ENCODE results near the gene SERPINB1.

SERPINB1 gene

GRCh38 chr6:2791450-2791974 lies 50.2 kb downstream of the SERPINB1 start:
- DNase-seq (ENCODE audit: low spot score): no peak
- no peak overlapping the region for H3K4me3 ChIP-seq
- H3K27ac ChIP-seq: peak overlapping the region; percentile 64 to 88
- TF ChIP-seq, protein P1, sequence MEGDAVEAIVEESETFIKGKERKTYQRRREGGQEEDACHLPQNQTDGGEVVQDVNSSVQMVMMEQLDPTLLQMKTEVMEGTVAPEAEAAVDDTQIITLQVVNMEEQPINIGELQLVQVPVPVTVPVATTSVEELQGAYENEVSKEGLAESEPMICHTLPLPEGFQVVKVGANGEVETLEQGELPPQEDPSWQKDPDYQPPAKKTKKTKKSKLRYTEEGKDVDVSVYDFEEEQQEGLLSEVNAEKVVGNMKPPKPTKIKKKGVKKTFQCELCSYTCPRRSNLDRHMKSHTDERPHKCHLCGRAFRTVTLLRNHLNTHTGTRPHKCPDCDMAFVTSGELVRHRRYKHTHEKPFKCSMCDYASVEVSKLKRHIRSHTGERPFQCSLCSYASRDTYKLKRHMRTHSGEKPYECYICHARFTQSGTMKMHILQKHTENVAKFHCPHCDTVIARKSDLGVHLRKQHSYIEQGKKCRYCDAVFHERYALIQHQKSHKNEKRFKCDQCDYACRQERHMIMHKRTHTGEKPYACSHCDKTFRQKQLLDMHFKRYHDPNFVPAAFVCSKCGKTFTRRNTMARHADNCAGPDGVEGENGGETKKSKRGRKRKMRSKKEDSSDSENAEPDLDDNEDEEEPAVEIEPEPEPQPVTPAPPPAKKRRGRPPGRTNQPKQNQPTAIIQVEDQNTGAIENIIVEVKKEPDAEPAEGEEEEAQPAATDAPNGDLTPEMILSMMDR (IDR thresholded peaks at IDR 0.05): no peak

GRCh38 chr6:2790588-2791449 lies 50.8 kb downstream of the SERPINB1 start:
- TF ChIP-seq, protein P1 (IDR thresholded peaks at IDR 0.05): peak; percentile 63
- H3K27ac ChIP-seq: peak overlapping the region; percentile 80 to 88
- no peak for DNase-seq (ENCODE audit: low spot score)
- H3K4me3 ChIP-seq: peak overlapping the region; percentile 36

DNA sequence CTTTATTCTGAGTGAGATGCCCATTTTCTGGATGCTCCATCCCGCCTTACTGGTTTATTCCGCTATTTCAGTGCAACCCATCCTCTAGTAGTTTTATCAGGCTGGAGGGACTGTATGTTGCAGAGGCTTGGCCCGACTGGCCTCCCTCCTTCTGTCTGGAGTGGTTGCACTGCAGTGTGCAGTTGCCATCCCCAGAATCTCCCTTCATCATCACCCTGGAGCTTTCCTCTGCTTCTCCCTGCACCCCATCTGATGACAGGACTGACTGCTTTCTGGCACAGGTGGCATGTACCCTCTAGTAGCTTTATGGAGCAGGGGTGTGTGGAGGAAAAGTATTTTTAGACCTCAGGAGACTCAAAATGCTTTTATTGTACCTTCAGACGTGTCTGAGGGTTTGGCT lies 55.4 kb downstream of the SERPINB1 start:
- no peak for DNase-seq (ENCODE audit: low spot score)
- Histone ChIP-seq H3K27ac (no peak overlapping the region), H3K4me3 (no peak overlapping the region)
- TF ChIP-seq, protein P1 (IDR thresholded peaks at IDR 0.05): no peak

GRCh38 chr6:2784930-2785329 lies 56.7 kb downstream of the SERPINB1 start:
- TF ChIP-seq, protein P1 (IDR thresholded peaks at IDR 0.05): no peak
- no peak overlapping the region for H3K4me3 ChIP-seq
- no peak for DNase-seq (ENCODE audit: low spot score)
- H3K27ac ChIP-seq: no peak overlapping the region

GRCh38 chr6:2784061-2784460 lies 57.6 kb downstream of the SERPINB1 start:
- Histone ChIP-seq H3K27ac (no peak overlapping the region), H3K4me3 (no peak overlapping the region)
- TF ChIP-seq, protein P1 (IDR thresholded peaks at IDR 0.05): no peak
- no peak for DNase-seq (ENCODE audit: low spot score)

- TF ChIP-seq, protein P1 (IDR thresholded peaks at IDR 0.05): no peak
- H3K4me3 ChIP-seq: no peak overlapping the region
- no peak overlapping the region for H3K27ac ChIP-seq
- DNase-seq (ENCODE audit: low spot score): no peak
Observed at GRCh38 chr6:2783188-2783963, 58.3 kb downstream of the SERPINB1 start.
